Measurements from ENCODE around the gene ADRA2C. TPM values are rescaled to one million over a fixed set of nuclear protein-coding genes. Genes with fewer than 3 reads are reported as not detected.

Gene ADRA2C
- total RNA-seq, 1 experiment from 2014 or later: not detected

DNA sequence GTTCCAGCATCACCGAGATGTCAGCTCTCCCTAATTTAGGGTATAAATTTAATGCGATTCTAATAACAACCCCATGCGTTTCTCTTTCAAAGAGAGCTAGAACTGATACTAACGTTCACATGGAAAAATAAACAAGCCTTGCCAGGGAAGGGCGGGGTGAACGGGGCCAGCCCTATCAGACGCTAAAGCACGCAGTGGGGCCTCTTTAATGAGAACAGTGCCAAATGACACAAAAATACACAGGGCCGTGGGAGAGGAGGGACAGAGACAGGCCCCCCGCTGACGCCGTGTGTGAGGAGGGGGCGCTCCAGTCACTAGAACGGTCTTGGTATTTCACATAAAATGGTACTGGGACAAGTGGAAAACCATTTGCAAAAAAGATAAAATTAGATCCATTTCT, 21.3 kb upstream of the ADRA2C start:
- H3K9me2 ChIP-seq (replicated peaks; ENCODE audit: low read length): no peaks in the 10 kb centered on the region
- no peak for DNase-seq
- H3K9ac ChIP-seq (ENCODE audit: low read length): no peak overlapping the region
- POLR2A ChIA-PET (ENCODE audit: unreplicated experiment): no interaction called here
- H3K4me1 ChIP-seq (ENCODE audit: insufficient read depth, low read length): no peaks in the 10 kb centered on the region
- no peaks in the 10 kb centered on the region for H3K79me2 ChIP-seq (ENCODE audit: low read length)
- peaks cover 17% of the 10 kb centered on the region for H3F3A ChIP-seq (ENCODE audit: low read length, unreplicated experiment)
- CTCF ChIA-PET: no interaction called here
- H3K4me3 ChIP-seq (ENCODE audit: low read length): no peak overlapping the region
- peaks cover 20% of the 10 kb centered on the region; the same call in 1 of the 2 replicates for H3K27me3 ChIP-seq (ENCODE audit: low read length)
- no peak overlapping the region for H3K4me2 ChIP-seq (ENCODE audit: low read length)
- no peak for TF ChIP-seq EZH2 (IDR thresholded peaks at IDR 0.05; ENCODE audit: low read length, unreplicated experiment)
- TF ChIP-seq, protein P1, sequence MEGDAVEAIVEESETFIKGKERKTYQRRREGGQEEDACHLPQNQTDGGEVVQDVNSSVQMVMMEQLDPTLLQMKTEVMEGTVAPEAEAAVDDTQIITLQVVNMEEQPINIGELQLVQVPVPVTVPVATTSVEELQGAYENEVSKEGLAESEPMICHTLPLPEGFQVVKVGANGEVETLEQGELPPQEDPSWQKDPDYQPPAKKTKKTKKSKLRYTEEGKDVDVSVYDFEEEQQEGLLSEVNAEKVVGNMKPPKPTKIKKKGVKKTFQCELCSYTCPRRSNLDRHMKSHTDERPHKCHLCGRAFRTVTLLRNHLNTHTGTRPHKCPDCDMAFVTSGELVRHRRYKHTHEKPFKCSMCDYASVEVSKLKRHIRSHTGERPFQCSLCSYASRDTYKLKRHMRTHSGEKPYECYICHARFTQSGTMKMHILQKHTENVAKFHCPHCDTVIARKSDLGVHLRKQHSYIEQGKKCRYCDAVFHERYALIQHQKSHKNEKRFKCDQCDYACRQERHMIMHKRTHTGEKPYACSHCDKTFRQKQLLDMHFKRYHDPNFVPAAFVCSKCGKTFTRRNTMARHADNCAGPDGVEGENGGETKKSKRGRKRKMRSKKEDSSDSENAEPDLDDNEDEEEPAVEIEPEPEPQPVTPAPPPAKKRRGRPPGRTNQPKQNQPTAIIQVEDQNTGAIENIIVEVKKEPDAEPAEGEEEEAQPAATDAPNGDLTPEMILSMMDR (conservative IDR thresholded peaks at IDR 0.05; ENCODE audit: low read depth, low read length): no peak
- TF ChIP-seq EZH2phosphoT487 (IDR thresholded peaks at IDR 0.05; ENCODE audit: borderline replicate concordance, low read length): no peak
- no peaks in the 10 kb centered on the region for H3K36me3 ChIP-seq (ENCODE audit: low read depth, low read length)
- no peak for ATAC-seq
- intact Hi-C loops (cut with micrococcal nuclease): no loop called here
- no TSS peak for BruUV-seq (replicated peaks)
- H3K9me3 ChIP-seq (ENCODE audit: low read length): 0 out of 2 replicates have a peak, but pooled peaks cover 4% of the 10 kb centered on the region
- no peak overlapping the region for H3K27ac ChIP-seq (ENCODE audit: low read length)
- no peak overlapping the region for H2AFZ ChIP-seq (ENCODE audit: low read length)
- no peaks in the 10 kb centered on the region for H4K20me1 ChIP-seq (ENCODE audit: low read length)

DNA sequence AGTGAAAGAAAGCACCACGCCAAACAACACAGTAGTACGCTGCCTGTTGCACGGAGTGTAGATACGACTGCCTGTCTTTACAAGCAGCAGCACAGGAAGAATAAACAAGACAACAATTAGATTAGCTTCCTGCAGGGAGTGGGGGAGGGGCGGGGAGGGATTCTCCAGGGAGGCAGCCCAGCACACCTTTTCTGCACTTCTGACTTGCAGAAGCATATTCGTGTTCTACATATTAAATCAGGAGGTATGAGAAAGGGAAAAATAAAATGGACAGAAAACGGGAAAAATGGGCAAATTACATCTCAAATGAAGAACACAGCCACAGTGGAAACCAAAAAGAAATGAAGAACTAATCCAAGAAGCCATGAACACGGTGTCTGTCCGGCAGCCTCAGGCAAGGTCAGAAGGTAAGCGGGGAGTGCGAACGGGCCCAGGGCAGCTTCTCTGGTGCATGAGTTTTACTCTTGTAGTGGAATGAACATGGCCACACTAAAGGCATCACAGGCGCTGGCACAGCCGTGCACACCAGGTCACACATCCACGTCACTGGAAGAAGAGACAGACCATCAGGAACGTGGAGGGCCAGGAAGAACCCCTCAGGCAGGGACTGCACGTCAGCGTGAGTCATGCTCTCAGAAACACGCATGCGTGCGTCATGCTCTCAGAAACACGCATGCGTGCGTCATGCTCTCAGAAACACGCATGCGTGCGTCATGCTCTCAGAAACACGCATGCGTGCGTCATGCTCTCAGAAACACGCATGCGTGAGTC, 20.1 kb upstream of the ADRA2C start:
- Histone ChIP-seq H3K27ac (ENCODE audit: low read length) (peak overlapping the region; percentile 85), H3F3A (ENCODE audit: low read length, unreplicated experiment) (peaks cover 17% of the 10 kb centered on the region), H3K9me3 (ENCODE audit: low read length) (0 out of 2 replicates have a peak, but pooled peaks cover 4% of the 10 kb centered on the region), H3K9me2 (replicated peaks; ENCODE audit: low read length) (no peaks in the 10 kb centered on the region), H3K4me1 (ENCODE audit: insufficient read depth, low read length) (no peaks in the 10 kb centered on the region), H4K20me1 (ENCODE audit: low read length) (no peaks in the 10 kb centered on the region), H2AFZ (ENCODE audit: low read length) (no peak overlapping the region), H3K36me3 (ENCODE audit: low read depth, low read length) (no peaks in the 10 kb centered on the region), H3K9ac (ENCODE audit: low read length) (peak overlapping the region; percentile 33; the same call in 1 of the 2 replicates), H3K4me3 (ENCODE audit: low read length) (no peak overlapping the region), H3K27me3 (ENCODE audit: low read length) (peaks cover 31% of the 10 kb centered on the region), H3K79me2 (ENCODE audit: low read length) (no peaks in the 10 kb centered on the region), H3K4me2 (ENCODE audit: low read length) (no peak overlapping the region)
- CTCF ChIA-PET: no interaction called here
- POLR2A ChIA-PET (ENCODE audit: unreplicated experiment): no interaction called here
- BruUV-seq (replicated peaks): no TSS peak
- TF ChIP-seq EZH2 (IDR thresholded peaks at IDR 0.05; ENCODE audit: low read length, unreplicated experiment): no peak
- no peak for TF ChIP-seq EZH2phosphoT487 (IDR thresholded peaks at IDR 0.05; ENCODE audit: borderline replicate concordance, low read length)
- TF ChIP-seq, protein P1 (conservative IDR thresholded peaks at IDR 0.05; ENCODE audit: low read depth, low read length): no peak
- intact Hi-C loops (cut with micrococcal nuclease): no loop called here
- DNase-seq (peak; percentile 44), ATAC-seq (peak; percentile 58)
